ENCODE data around the gene BPI.

GRCh38 chr20:38267901-38268514 lies 35.9 kb upstream of the BPI start:
- TF ChIP-seq, protein P1, sequence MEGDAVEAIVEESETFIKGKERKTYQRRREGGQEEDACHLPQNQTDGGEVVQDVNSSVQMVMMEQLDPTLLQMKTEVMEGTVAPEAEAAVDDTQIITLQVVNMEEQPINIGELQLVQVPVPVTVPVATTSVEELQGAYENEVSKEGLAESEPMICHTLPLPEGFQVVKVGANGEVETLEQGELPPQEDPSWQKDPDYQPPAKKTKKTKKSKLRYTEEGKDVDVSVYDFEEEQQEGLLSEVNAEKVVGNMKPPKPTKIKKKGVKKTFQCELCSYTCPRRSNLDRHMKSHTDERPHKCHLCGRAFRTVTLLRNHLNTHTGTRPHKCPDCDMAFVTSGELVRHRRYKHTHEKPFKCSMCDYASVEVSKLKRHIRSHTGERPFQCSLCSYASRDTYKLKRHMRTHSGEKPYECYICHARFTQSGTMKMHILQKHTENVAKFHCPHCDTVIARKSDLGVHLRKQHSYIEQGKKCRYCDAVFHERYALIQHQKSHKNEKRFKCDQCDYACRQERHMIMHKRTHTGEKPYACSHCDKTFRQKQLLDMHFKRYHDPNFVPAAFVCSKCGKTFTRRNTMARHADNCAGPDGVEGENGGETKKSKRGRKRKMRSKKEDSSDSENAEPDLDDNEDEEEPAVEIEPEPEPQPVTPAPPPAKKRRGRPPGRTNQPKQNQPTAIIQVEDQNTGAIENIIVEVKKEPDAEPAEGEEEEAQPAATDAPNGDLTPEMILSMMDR (IDR thresholded peaks at IDR 0.05; ENCODE audit: insufficient read depth, low read length, poor library complexity, severe bottlenecking) = no peak
- no peak for TF ChIP-seq EZH2phosphoT487 (conservative IDR thresholded peaks at IDR 0.05; ENCODE audit: low read length)

Measured in SU-DHL-6 (cell line).